ENCODE data around the gene BACH2.

GRCh38 chr6:90285042-90285481 is 11.6 kb downstream of the BACH2 start:
- TF ChIP-seq CTCF (IDR thresholded peaks at IDR 0.05) = no peak
- no peak for TF ChIP-seq EP300 (IDR thresholded peaks at IDR 0.05)
- TF ChIP-seq POLR2A (IDR thresholded peaks at IDR 0.05; ENCODE audit: low read depth) = no peak
- TF ChIP-seq POLR2AphosphoS5 (IDR thresholded peaks at IDR 0.05) = no peak
